HL-60 (cell line): Measurements from ENCODE around the gene TMEM163.

Experiments
- DNase-seq, 2 experiments: peaks; one replicate each; pipeline ENCODE4 v3.0.0-alpha.2; 2010 to 2020; ENCODE audit warnings: low read depth in 1 of 2, low spot score in 1 of 2
- H3K27ac ChIP-seq: fragments of 250-450 bp; sonication (Bioruptor Pico); replicated peaks from 2 replicates; pipeline ENCODE4 v1.5.1; 2020; ENCODE audit warnings: mild to moderate bottlenecking, moderate library complexity
- H3K27me3 ChIP-seq: fragments of 250-450 bp; sonication (Bioruptor Pico); 2 replicates; pipeline ENCODE4 v1.5.1; 2021; ENCODE audit warnings: mild to moderate bottlenecking, moderate library complexity; ENCODE audit not compliant: insufficient read depth, poor library complexity, severe bottlenecking
- H3K4me3 ChIP-seq: replicated peaks from 2 replicates; pipeline ENCODE4 v1.5.1; 2011; ENCODE audit warnings: mild to moderate bottlenecking, control low read depth, low read length; ENCODE audit not compliant: insufficient read depth
- GABPA ChIP-seq: IDR thresholded peaks from 2 replicates; pipeline ENCODE4 v1.6.1; 2012; ENCODE audit warnings: low read depth
- POLR2AphosphoS5 ChIP-seq: IDR thresholded peaks from 2 replicates; pipeline ENCODE4 v1.6.1; 2012; ENCODE audit warnings: low read depth
- SPI1 ChIP-seq: IDR thresholded peaks from 2 replicates; pipeline ENCODE4 v1.6.1; 2012; ENCODE audit warnings: low read depth, mild to moderate bottlenecking, borderline replicate concordance
- TF ChIP-seq, protein P1 (sequence below): IDR thresholded peaks from one replicate; pipeline ENCODE4 v1.5.1; 2011; ENCODE audit warnings: low read length, control low read depth, inconsistent platforms; ENCODE audit not compliant: insufficient read depth
- TF ChIP-seq, protein P2 (sequence below): IDR thresholded peaks from 2 replicates; pipeline ENCODE4 v1.6.1; 2012; ENCODE audit warnings: low read depth; ENCODE audit not compliant: insufficient replicate concordance

The TMEM163 gene

DNA sequence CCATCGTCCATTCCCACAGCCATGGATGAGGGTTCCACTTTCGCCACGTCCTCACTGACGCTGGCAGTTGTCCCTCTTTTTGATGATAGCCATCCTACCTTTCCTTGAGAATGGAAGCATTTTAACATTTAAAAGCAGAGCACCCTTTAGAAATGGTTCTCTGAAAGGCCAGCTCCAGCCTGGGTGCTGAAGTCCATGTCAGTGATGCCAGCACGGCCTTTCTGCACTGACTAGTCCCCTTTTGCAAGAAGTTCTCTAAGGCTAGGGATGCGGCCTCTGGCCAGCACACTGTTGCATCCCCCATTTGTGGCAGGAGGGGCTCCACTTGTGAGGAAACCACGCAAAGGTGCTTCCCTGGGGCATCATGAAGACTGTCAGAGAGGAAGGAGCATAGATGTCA is 261.4 kb downstream of the TMEM163 start:
- Histone ChIP-seq H3K27me3 (no peaks in the 10 kb centered on the region), H3K4me3 (no peak overlapping the region), H3K27ac (no peak overlapping the region)
- no peak for TF ChIP-seq GABPA
- TF ChIP-seq, protein P1, sequence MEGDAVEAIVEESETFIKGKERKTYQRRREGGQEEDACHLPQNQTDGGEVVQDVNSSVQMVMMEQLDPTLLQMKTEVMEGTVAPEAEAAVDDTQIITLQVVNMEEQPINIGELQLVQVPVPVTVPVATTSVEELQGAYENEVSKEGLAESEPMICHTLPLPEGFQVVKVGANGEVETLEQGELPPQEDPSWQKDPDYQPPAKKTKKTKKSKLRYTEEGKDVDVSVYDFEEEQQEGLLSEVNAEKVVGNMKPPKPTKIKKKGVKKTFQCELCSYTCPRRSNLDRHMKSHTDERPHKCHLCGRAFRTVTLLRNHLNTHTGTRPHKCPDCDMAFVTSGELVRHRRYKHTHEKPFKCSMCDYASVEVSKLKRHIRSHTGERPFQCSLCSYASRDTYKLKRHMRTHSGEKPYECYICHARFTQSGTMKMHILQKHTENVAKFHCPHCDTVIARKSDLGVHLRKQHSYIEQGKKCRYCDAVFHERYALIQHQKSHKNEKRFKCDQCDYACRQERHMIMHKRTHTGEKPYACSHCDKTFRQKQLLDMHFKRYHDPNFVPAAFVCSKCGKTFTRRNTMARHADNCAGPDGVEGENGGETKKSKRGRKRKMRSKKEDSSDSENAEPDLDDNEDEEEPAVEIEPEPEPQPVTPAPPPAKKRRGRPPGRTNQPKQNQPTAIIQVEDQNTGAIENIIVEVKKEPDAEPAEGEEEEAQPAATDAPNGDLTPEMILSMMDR, result no peak
- TF ChIP-seq, protein P2, sequence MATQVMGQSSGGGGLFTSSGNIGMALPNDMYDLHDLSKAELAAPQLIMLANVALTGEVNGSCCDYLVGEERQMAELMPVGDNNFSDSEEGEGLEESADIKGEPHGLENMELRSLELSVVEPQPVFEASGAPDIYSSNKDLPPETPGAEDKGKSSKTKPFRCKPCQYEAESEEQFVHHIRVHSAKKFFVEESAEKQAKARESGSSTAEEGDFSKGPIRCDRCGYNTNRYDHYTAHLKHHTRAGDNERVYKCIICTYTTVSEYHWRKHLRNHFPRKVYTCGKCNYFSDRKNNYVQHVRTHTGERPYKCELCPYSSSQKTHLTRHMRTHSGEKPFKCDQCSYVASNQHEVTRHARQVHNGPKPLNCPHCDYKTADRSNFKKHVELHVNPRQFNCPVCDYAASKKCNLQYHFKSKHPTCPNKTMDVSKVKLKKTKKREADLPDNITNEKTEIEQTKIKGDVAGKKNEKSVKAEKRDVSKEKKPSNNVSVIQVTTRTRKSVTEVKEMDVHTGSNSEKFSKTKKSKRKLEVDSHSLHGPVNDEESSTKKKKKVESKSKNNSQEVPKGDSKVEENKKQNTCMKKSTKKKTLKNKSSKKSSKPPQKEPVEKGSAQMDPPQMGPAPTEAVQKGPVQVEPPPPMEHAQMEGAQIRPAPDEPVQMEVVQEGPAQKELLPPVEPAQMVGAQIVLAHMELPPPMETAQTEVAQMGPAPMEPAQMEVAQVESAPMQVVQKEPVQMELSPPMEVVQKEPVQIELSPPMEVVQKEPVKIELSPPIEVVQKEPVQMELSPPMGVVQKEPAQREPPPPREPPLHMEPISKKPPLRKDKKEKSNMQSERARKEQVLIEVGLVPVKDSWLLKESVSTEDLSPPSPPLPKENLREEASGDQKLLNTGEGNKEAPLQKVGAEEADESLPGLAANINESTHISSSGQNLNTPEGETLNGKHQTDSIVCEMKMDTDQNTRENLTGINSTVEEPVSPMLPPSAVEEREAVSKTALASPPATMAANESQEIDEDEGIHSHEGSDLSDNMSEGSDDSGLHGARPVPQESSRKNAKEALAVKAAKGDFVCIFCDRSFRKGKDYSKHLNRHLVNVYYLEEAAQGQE, result no peak
- TF ChIP-seq POLR2AphosphoS5, result no peak
- no peak for TF ChIP-seq SPI1
- DNase-seq, result no peak

DNA sequence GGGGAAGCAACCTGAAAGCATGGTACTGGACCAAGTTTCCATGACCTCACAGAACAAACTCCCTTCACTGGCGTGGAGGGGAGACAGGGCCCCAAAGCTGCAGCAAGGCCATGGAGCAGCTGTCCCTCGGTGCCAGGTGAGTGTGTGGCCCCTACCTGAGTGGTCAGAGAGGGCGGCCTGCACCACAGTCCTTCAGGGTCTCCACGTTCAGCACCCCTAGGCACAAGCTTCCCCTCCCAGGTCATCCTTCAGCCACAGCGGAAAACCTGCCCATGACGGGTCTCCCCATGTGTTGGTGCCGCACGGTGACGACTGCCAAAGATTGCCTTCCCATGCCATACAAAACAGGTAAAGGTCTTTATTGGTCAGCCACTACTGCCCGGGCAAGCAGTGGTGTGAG is 263.4 kb downstream of the TMEM163 start:
- no peak overlapping the region for H3K27ac ChIP-seq
- H3K4me3 ChIP-seq, result no peak overlapping the region
- no peaks in the 10 kb centered on the region for H3K27me3 ChIP-seq
- TF ChIP-seq, protein P2, result no peak
- TF ChIP-seq, protein P1, result no peak
- TF ChIP-seq POLR2AphosphoS5 (no peak), SPI1 (no peak), GABPA (no peak)
- no peak for DNase-seq

DNA sequence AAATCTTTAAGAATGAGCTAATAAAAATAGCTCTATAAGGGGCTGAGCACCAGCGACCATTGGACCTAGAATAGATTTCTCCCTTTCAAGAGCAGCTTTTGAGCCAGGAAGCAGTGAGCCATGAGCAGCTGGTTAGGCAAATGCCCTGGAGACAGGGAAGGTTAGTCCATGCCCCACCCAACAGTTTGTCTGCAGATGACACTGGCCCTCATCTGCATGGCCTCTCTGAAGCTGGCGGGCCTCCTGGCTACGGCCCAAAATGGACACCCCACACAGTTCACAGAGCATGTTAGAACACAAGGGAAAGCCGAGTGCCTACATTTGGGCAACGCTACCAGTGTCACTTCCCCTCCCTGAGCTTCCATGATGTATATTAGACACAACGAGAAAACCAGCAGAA is 263.9 kb downstream of the TMEM163 start:
- no peak overlapping the region for H3K4me3 ChIP-seq
- no peak for DNase-seq
- H3K27me3 ChIP-seq, result no peaks in the 10 kb centered on the region
- no peak overlapping the region for H3K27ac ChIP-seq
- TF ChIP-seq, protein P1, result no peak
- TF ChIP-seq, protein P2, result no peak
- TF ChIP-seq POLR2AphosphoS5 (no peak), SPI1 (no peak), GABPA (no peak)
